K562 (cell line): Measurements from ENCODE around the gene SLC19A1. TPM values are rescaled to one million over a fixed set of nuclear protein-coding genes. Genes with fewer than 3 reads are reported as not detected.
A peak's percentile ranks its signal among the peaks of the same experiment; 100 is the strongest.

ENCODE experiments used
- DACH1 ChIP-seq: fragments of 450-650 bp; IDR thresholded peaks from 2 replicates; pipeline ENCODE4 v1.6.1; 2018; ENCODE audit not compliant: partially characterized antibody
- MTA3 ChIP-seq: fragments of 450-650 bp; formaldehyde crosslinking; IDR thresholded peaks from 2 replicates; pipeline ENCODE4 v1.6.1; 2017; ENCODE audit warnings: mild to moderate bottlenecking, borderline replicate concordance
- MYC ChIP-seq, 2 experiments: fragments of 250-450 bp in 1 of 2; sonication (Bioruptor Pico) in 1 of 2; IDR thresholded peaks; 2 replicates each; pipeline versions ENCODE4 v1.5.1 to v1.6.1; 2012 to 2021; ENCODE audit warnings: low read depth in 2 of 2, borderline replicate concordance in 1 of 2, improper control_type of control experiment in 1 of 2, low read length in 1 of 2, mild to moderate bottlenecking in 1 of 2, moderate library complexity in 1 of 2
- NFRKB ChIP-seq: fragments of 450-650 bp; IDR thresholded peaks from 2 replicates; pipeline ENCODE4 v1.6.1; 2016; ENCODE audit warnings: low read depth
- SMARCA4 ChIP-seq: fragments of 450-650 bp; IDR thresholded peaks from 2 replicates; pipeline ENCODE4 v1.6.1; 2016
- ZNF76 ChIP-seq: fragments of 250-450 bp; sonication (Bioruptor Pico); IDR thresholded peaks from 2 replicates; pipeline ENCODE4 v1.4.0; 2020; ENCODE audit warnings: mild to moderate bottlenecking, moderate library complexity, borderline replicate concordance
- polyA plus RNA-seq, 8 experiments: library from polyadenylated mRNA; depleted of rRNA in 4 of 8; stranded (reverse) in 5 of 8; unstranded in 3 of 8; fragments of >200 nt; fragmentation: Nextera tagmentation in 2 of 8; fragmentation: Illumina TruSeq in 1 of 8; extraction: Ambion mirVana in 2 of 8; extraction: Trizol in 1 of 8; gene quantifications; 2 replicates each; pipeline versions ENCODE4 v1.2.1 to v1.2.3, GENCODE V29; 2011 to 2014; ENCODE audit warnings: inconsistent platforms in 1 of 8, missing spikeins in 1 of 8
- total RNA-seq, 7 experiments: library from RNA; depleted of rRNA in 6 of 7; stranded (reverse); fragments of >200 nt in 6 of 7; fragmentation: Illumina TruSeq in 2 of 7; extraction: Trizol in 2 of 7; gene quantifications; 2 replicates each; pipeline versions ENCODE4 v1.2.1 to v1.2.3, GENCODE V29; 2011 to 2021; ENCODE audit warnings: low replicate concordance in 1 of 7
- TF ChIP-seq, protein P1 (sequence below): fragments of 450-650 bp; IDR thresholded peaks from 2 replicates; pipeline ENCODE4 v1.6.1; 2016; ENCODE audit warnings: low read depth
- TF ChIP-seq, protein P2 (sequence below): fragments of 200-800 bp; sonication (Bioruptor generic); IDR thresholded peaks from 2 replicates; pipeline ENCODE4 v1.6.1; 2017; ENCODE audit warnings: missing genetic modification characterization, missing compliant biosample characterization

SLC19A1 gene
- total and polyA plus RNA-seq, 9 of the 15 experiments (the other 6 are each of a cell fraction or from before 2014, with no cell fraction given) = 0.65 to 88.7 (median 12.0) TPM

DNA sequence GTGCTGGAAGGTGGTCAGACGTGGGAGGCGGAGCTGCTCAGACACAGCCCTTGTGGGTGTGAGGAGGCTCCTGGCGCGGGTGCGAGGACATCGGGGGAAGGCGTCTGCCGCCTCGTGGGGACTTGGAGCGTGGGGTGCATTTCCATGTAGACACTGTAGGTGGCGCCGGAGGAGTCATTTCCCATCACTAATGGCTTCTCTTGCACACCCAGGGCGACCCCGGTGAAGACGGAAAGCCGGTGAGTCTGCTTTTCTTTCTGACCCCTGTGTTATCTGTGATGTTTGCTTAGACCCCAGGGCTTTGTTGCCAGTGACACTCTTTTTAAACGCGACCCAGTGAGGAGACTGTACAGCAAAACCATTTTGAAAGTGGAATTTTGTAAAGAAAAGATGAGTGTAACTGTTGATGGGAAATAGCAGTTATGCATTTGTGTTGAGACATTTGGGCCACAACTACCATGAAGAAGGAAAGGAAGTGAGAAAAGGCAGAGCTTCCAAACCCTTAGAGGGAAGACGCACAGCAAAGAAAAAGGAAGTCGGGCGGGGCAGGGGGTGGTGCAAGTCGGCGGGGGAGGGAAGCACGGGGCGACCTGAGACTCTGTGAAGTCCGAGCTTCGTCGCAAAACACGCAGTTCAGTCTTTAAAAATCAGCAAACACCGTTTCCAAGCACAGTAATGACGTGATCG is 64.0 kb downstream of the SLC19A1 start (continued):
- TF ChIP-seq, protein P1, sequence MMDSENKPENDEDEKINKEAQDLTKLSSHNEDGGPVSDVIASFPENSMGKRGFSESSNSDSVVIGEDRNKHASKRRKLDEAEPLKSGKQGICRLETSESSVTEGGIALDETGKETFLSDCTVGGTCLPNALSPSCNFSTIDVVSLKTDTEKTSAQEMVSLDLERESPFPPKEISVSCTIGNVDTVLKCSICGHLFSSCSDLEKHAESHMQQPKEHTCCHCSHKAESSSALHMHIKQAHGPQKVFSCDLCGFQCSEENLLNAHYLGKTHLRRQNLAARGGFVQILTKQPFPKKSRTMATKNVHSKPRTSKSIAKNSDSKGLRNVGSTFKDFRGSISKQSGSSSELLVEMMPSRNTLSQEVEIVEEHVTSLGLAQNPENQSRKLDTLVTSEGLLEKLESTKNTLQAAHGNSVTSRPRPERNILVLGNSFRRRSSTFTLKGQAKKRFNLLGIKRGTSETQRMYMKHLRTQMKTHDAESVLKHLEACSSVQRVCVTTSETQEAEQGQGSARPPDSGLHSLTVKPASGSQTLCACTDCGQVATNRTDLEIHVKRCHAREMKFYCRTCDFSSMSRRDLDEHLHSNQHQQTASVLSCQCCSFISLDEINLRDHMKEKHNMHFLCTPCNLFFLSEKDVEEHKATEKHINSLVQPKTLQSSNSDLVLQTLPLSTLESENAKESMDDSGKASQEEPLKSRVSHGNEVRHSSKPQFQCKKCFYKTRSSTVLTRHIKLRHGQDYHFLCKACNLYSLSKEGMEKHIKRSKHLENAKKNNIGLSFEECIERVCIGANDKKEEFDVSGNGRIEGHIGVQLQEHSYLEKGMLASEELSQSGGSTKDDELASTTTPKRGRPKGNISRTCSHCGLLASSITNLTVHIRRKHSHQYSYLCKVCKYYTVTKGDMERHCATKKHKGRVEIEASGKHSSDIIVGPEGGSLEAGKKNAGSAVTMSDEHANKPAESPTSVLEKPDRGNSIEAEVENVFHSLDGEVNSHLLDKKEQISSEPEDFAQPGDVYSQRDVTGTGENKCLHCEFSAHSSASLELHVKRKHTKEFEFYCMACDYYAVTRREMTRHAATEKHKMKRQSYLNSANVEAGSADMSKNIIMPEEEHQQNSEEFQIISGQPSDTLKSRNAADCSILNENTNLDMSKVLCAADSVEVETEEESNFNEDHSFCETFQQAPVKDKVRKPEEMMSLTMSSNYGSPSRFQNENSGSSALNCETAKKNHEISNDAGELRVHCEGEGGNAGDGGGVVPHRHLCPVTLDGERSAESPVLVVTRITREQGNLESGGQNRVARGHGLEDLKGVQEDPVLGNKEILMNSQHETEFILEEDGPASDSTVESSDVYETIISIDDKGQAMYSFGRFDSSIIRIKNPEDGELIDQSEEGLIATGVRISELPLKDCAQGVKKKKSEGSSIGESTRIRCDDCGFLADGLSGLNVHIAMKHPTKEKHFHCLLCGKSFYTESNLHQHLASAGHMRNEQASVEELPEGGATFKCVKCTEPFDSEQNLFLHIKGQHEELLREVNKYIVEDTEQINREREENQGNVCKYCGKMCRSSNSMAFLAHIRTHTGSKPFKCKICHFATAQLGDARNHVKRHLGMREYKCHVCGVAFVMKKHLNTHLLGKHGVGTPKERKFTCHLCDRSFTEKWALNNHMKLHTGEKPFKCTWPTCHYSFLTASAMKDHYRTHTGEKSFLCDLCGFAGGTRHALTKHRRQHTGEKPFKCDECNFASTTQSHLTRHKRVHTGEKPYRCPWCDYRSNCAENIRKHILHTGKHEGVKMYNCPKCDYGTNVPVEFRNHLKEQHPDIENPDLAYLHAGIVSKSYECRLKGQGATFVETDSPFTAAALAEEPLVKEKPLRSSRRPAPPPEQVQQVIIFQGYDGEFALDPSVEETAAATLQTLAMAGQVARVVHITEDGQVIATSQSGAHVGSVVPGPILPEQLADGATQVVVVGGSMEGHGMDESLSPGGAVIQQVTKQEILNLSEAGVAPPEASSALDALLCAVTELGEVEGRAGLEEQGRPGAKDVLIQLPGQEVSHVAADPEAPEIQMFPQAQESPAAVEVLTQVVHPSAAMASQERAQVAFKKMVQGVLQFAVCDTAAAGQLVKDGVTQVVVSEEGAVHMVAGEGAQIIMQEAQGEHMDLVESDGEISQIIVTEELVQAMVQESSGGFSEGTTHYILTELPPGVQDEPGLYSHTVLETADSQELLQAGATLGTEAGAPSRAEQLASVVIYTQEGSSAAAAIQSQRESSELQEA = peak; percentile 76
- peak; percentile 70 for TF ChIP-seq MTA3
- TF ChIP-seq DACH1 = no peak
- peak; percentile 70 for TF ChIP-seq MYC (IDR thresholded peaks at IDR 0.05; ENCODE audit: low read depth, low read length)
- no peak for TF ChIP-seq MYC (CRISPR knock-in tag; IDR thresholded peaks at IDR 0.05; ENCODE audit: borderline replicate concordance, low read depth)
- TF ChIP-seq SMARCA4 = peak; percentile 53
- TF ChIP-seq NFRKB = 0 out of 2 replicates have a peak, but pooled peaks have one; percentile 29
- TF ChIP-seq, protein P2, sequence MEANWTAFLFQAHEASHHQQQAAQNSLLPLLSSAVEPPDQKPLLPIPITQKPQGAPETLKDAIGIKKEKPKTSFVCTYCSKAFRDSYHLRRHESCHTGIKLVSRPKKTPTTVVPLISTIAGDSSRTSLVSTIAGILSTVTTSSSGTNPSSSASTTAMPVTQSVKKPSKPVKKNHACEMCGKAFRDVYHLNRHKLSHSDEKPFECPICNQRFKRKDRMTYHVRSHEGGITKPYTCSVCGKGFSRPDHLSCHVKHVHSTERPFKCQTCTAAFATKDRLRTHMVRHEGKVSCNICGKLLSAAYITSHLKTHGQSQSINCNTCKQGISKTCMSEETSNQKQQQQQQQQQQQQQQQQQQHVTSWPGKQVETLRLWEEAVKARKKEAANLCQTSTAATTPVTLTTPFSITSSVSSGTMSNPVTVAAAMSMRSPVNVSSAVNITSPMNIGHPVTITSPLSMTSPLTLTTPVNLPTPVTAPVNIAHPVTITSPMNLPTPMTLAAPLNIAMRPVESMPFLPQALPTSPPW (CRISPR knock-in tag) = peak; percentile 43
- 0 out of 2 replicates have a peak, but pooled peaks have one; percentile 35 for TF ChIP-seq ZNF76 (CRISPR knock-in tag)
